ENCODE results near the gene GPR62. TPM values are rescaled to one million over a fixed set of nuclear protein-coding genes. Genes with fewer than 3 reads are reported as not detected.

The GPR62 gene
- total RNA-seq, 1 experiment from 2014 or later: not detected

DNA sequence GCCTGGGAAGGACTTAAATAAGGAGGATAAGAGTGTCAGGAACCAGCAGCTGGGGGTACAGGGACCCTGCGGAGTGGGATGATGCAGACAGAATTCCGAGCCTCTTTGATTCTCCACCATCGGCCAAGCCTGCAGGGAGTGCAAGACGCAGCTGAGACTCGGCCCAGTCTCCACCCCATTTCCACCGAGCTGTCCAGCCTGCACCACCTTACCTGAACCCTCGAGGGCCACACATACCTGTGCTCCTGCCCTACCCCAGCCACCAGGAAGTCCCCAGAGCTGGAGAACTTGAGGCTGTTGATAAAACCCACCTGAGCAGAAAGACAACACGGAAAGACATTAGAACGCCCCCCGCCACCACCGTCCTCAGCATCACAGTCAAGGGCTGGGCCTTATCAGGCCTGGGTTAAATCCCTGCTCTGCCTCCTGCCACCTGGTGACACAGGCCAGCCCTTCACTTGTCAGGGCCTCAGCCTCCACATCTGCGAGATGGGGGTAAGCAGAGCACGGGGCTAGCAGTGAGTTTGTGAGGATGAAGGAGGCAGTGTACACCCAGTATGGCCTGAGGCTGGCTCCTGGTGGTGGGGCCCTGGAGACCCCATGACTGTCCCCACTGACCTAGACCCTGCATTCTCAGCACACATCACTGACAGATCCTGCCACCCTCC is 21.6 kb upstream of the GPR62 start:
- no TSS peak for BruUV-seq (replicated peaks)
- Histone ChIP-seq H4K20me1 (ENCODE audit: low read length) (peaks cover 3% of the 10 kb centered on the region; the same call in 1 of the 2 replicates), H3K27me3 (ENCODE audit: low read length) (no peaks in the 10 kb centered on the region), H3K9me2 (replicated peaks; ENCODE audit: low read length) (no peaks in the 10 kb centered on the region), H3K9ac (ENCODE audit: low read length) (no peak overlapping the region), H3F3A (ENCODE audit: low read length, unreplicated experiment) (no peaks in the 10 kb centered on the region), H3K4me2 (ENCODE audit: low read length) (no peak overlapping the region), H3K36me3 (ENCODE audit: low read depth, low read length) (peaks cover 51% of the 10 kb centered on the region), H3K4me3 (ENCODE audit: low read length) (no peak overlapping the region), H3K27ac (ENCODE audit: low read length) (no peak overlapping the region), H3K4me1 (ENCODE audit: insufficient read depth, low read length) (no peaks in the 10 kb centered on the region), H3K9me3 (ENCODE audit: low read length) (no peaks in the 10 kb centered on the region), H3K79me2 (ENCODE audit: low read length) (peaks cover 9% of the 10 kb centered on the region), H2AFZ (ENCODE audit: low read length) (no peak overlapping the region)
- ATAC-seq (no peak), DNase-seq (no peak)
- POLR2A ChIA-PET (ENCODE audit: unreplicated experiment): no interaction called here
- no peak for TF ChIP-seq EZH2phosphoT487 (IDR thresholded peaks at IDR 0.05; ENCODE audit: borderline replicate concordance, low read length)
- TF ChIP-seq, protein P1, sequence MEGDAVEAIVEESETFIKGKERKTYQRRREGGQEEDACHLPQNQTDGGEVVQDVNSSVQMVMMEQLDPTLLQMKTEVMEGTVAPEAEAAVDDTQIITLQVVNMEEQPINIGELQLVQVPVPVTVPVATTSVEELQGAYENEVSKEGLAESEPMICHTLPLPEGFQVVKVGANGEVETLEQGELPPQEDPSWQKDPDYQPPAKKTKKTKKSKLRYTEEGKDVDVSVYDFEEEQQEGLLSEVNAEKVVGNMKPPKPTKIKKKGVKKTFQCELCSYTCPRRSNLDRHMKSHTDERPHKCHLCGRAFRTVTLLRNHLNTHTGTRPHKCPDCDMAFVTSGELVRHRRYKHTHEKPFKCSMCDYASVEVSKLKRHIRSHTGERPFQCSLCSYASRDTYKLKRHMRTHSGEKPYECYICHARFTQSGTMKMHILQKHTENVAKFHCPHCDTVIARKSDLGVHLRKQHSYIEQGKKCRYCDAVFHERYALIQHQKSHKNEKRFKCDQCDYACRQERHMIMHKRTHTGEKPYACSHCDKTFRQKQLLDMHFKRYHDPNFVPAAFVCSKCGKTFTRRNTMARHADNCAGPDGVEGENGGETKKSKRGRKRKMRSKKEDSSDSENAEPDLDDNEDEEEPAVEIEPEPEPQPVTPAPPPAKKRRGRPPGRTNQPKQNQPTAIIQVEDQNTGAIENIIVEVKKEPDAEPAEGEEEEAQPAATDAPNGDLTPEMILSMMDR (conservative IDR thresholded peaks at IDR 0.05; ENCODE audit: low read depth, low read length): no peak
- TF ChIP-seq EZH2 (IDR thresholded peaks at IDR 0.05; ENCODE audit: low read length, unreplicated experiment): no peak
- CTCF ChIA-PET: no interaction called here
- intact Hi-C loops (cut with micrococcal nuclease): no loop called here

DNA sequence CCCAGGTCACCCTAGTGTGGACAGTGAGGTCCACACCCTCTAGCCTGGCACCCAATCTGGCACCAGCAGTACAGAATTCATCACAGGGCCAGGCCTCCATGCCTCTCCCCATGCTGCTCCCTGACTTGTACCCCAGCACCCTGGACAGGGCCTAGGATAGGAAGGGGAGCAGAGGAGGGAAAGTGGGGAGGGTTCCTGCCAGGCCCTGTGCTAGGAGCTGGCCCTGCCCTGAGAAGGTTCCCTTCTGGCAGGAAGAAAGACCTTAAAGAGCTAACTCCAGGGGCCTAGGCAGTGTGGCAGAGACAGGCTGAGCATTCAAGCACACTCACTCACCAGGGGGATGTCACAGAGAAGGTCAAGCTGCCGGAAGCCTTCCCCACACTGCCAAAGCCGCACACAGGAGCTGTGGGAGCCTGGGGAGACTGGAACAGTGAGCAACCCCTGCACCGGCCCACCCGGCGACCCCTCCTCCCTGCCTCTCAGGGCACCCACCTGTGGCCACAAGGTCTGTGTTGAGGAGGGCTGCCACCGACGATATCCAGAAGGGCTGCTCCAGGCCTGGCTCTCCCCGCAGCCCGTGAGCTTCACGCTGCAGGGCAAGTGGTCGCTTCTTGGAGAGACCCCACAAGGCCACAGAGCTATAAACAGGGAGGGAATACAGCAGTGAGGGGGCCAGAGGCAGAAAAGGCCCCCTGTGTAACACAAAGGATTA is 20.9 kb upstream of the GPR62 start:
- H3F3A ChIP-seq (ENCODE audit: low read length, unreplicated experiment): no peaks in the 10 kb centered on the region
- no TSS peak for BruUV-seq (replicated peaks)
- no peaks in the 10 kb centered on the region for H3K9me3 ChIP-seq (ENCODE audit: low read length)
- peaks cover 10% of the 10 kb centered on the region for H4K20me1 ChIP-seq (ENCODE audit: low read length)
- ChIA-PET CTCF (no interaction called here), POLR2A (ENCODE audit: unreplicated experiment) (no interaction called here)
- H2AFZ ChIP-seq (ENCODE audit: low read length): no peak overlapping the region
- no peak overlapping the region for H3K4me3 ChIP-seq (ENCODE audit: low read length)
- H3K4me1 ChIP-seq (ENCODE audit: insufficient read depth, low read length): peaks cover 5% of the 10 kb centered on the region
- no peaks in the 10 kb centered on the region for H3K27me3 ChIP-seq (ENCODE audit: low read length)
- no peaks in the 10 kb centered on the region for H3K9me2 ChIP-seq (replicated peaks; ENCODE audit: low read length)
- no peak for ATAC-seq
- TF ChIP-seq, protein P1 (conservative IDR thresholded peaks at IDR 0.05; ENCODE audit: low read depth, low read length): no peak
- no peak for TF ChIP-seq EZH2phosphoT487 (IDR thresholded peaks at IDR 0.05; ENCODE audit: borderline replicate concordance, low read length)
- TF ChIP-seq EZH2 (IDR thresholded peaks at IDR 0.05; ENCODE audit: low read length, unreplicated experiment): no peak
- H3K27ac ChIP-seq (ENCODE audit: low read length): no peak overlapping the region
- H3K4me2 ChIP-seq (ENCODE audit: low read length): no peak overlapping the region
- peaks cover 16% of the 10 kb centered on the region for H3K79me2 ChIP-seq (ENCODE audit: low read length)
- peaks cover 58% of the 10 kb centered on the region for H3K36me3 ChIP-seq (ENCODE audit: low read depth, low read length)
- DNase-seq: no peak
- no peak overlapping the region for H3K9ac ChIP-seq (ENCODE audit: low read length)
- intact Hi-C loops (cut with micrococcal nuclease): no loop called here
